K562 (cell line): ENCODE results near the gene GNAT1. TPM values are rescaled to one million over a fixed set of nuclear protein-coding genes. Genes with fewer than 3 reads are reported as not detected.

Experiments used
- ATAC-seq: fragments of 200-7000 bp; cut with Tn5 transposase; 3 replicates; pipeline ENCODE4 v1.9.1; 2020; ENCODE audit warnings: moderate library complexity
- BruUV-seq: library from RNA; stranded (reverse); fragments of 400-500 nt; replicated peaks from 2 replicates; lab custom pipeline; 2021; lab: Mats Ljungman, UMichigan
- CTCF ChIA-PET: fragments of 300-600 bp; formaldehyde crosslinking; extraction: SDS; loops from one replicate; lab custom pipeline; 2021; ENCODE audit warnings: low intra/inter-chr PET ratio; lab: Yijun Ruan, JAX
- POLR2A ChIA-PET: fragments of 300-600, 350-650 bp; sonication (Branson Sonifier 250); formaldehyde crosslinking; extraction: SDS; loops from one replicate; lab custom pipeline; 2021; ENCODE audit warnings: antibody characterized with exemption, inconsistent platforms; lab: Yijun Ruan, JAX
- DNase-seq, 4 experiments: peaks; one replicate each; pipeline versions ENCODE4 v3.0.0 to v3.0.0-alpha.2; 2011 to 2018; ENCODE audit warnings: low spot score in 3 of 4, mixed read lengths in 3 of 4; ENCODE audit errors: extremely low read depth in 1 of 4
- FAIRE-seq: peaks from 2 replicates; lab custom pipeline; 2011; peaks lifted over from hg19 to GRCh38; lab: Jason Lieb, UNC
- H2AFZ ChIP-seq: 2 replicates; pipeline ENCODE4 v1.6.0; 2011; ENCODE audit warnings: low read depth, low read length, control low read depth, inconsistent platforms
- H3K27ac ChIP-seq: fragments of 200-600 bp; 3 replicates; pipeline ENCODE4 v1.8.0; 2011; ENCODE audit warnings: low read depth, mild to moderate bottlenecking, control low read depth, inconsistent platforms, low read length, moderate library complexity, mixed read lengths; ENCODE audit errors: extremely low read depth
- H3K27me3 ChIP-seq, 2 experiments: fragments of 300-600 bp in 1 of 2; 2 replicates in 1 of 2; 3 replicates in 1 of 2; pipeline versions ENCODE4 v1.6.0 to v1.8.0; 2011; ENCODE audit warnings: inconsistent platforms in 2 of 2, low read length in 2 of 2, mild to moderate bottlenecking in 1 of 2, mixed read lengths in 1 of 2, moderate library complexity in 1 of 2; ENCODE audit not compliant: control insufficient read depth in 2 of 2, insufficient read depth in 2 of 2
- H3K36me3 ChIP-seq: fragments of 300-600 bp; 3 replicates; pipeline ENCODE4 v1.8.0; 2011; ENCODE audit warnings: mild to moderate bottlenecking, low read length, inconsistent platforms; ENCODE audit not compliant: control insufficient read depth, insufficient read depth
- H3K4me1 ChIP-seq, 2 experiments: fragments of 200-600 bp in 1 of 2; replicated peaks in 1 of 2; 2 replicates in 1 of 2; 3 replicates in 1 of 2; pipeline versions ENCODE4 v1.5.1 to v1.8.0; 2011; ENCODE audit warnings: inconsistent platforms in 2 of 2, low read length in 2 of 2, mild to moderate bottlenecking in 1 of 2, mixed read lengths in 1 of 2, moderate library complexity in 1 of 2; ENCODE audit not compliant: control insufficient read depth in 2 of 2, insufficient read depth in 2 of 2
- H3K4me2 ChIP-seq: 2 replicates; pipeline ENCODE4 v1.6.1; 2011; ENCODE audit warnings: low read length, control low read depth, inconsistent platforms, mixed read lengths; ENCODE audit not compliant: insufficient read depth
- H3K4me3 ChIP-seq: fragments of 200-600 bp; sonication (generic), shearing (Covaris generic); 2 replicates; pipeline ENCODE4 v1.5.1; 2016; ENCODE audit warnings: control low read depth, inconsistent platforms
- H3K79me2 ChIP-seq: fragments of 200-600 bp; 3 replicates; pipeline ENCODE4 v1.8.0; 2011; ENCODE audit warnings: low read length, inconsistent platforms; ENCODE audit not compliant: control insufficient read depth, insufficient read depth
- H3K9ac ChIP-seq, 2 experiments: 2 replicates each; pipeline versions ENCODE4 v1.6.0 to v1.6.1; 2011; ENCODE audit warnings: low read depth in 2 of 2, low read length in 2 of 2, control low read depth in 1 of 2, inconsistent platforms in 1 of 2, mild to moderate bottlenecking in 1 of 2, mixed read lengths in 1 of 2; ENCODE audit not compliant: insufficient read depth in 1 of 2
- H3K9me1 ChIP-seq: one replicate; pipeline ENCODE4 v1.6.0; 2011; ENCODE audit warnings: inconsistent platforms, mild to moderate bottlenecking, low read length, moderate library complexity; ENCODE audit not compliant: control insufficient read depth, insufficient read depth
- H3K9me3 ChIP-seq: replicated peaks from 2 replicates; pipeline ENCODE4 v1.5.1; 2011; ENCODE audit warnings: low read depth, low read length, inconsistent platforms; ENCODE audit not compliant: control insufficient read depth, insufficient read depth
- H4K20me1 ChIP-seq: replicated peaks from 2 replicates; pipeline ENCODE4 v1.6.1; 2011; ENCODE audit warnings: low read length, inconsistent platforms, mixed read lengths; ENCODE audit not compliant: control insufficient read depth, insufficient read depth
- BHLHE40 ChIP-seq: IDR thresholded peaks from 2 replicates; pipeline ENCODE4 v1.6.1; 2011; ENCODE audit warnings: low read length, improper control_type of control experiment
- CHD4 ChIP-seq: fragments of 200-600 bp; sonication (generic); IDR thresholded peaks from 3 replicates; pipeline ENCODE4 v1.6.1; 2012; ENCODE audit warnings: low read depth, mild to moderate bottlenecking, mixed read lengths, low read length, inconsistent platforms; ENCODE audit not compliant: insufficient read depth, insufficient replicate concordance, poor library complexity, severe bottlenecking
- ILK ChIP-seq: fragments of 450-650 bp; IDR thresholded peaks from 2 replicates; pipeline ENCODE4 v1.6.1; 2016; ENCODE audit warnings: missing genetic modification characterization, low read depth, mild to moderate bottlenecking, missing compliant biosample characterization, moderate library complexity, borderline replicate concordance
- KHSRP ChIP-seq: fragments of 450-650 bp; IDR thresholded peaks from 2 replicates; pipeline ENCODE4 v1.6.1; 2017
- KLF1 ChIP-seq: fragments of 450-650 bp; IDR thresholded peaks from 2 replicates; pipeline ENCODE4 v1.6.1; 2016; ENCODE audit warnings: missing genetic modification characterization, missing compliant biosample characterization
- RNF219 ChIP-seq: fragments of 250-450 bp; sonication (Bioruptor Pico); IDR thresholded peaks from 2 replicates; pipeline ENCODE4 v1.5.0; 2022; ENCODE audit warnings: mild to moderate bottlenecking
- SIX5 ChIP-seq, 2 experiments: IDR thresholded peaks; 2 replicates each; pipeline ENCODE4 v1.6.1; 2011; ENCODE audit warnings: low read length in 2 of 2, borderline replicate concordance in 1 of 2, low read depth in 1 of 2, mild to moderate bottlenecking in 1 of 2, moderate library complexity in 1 of 2; ENCODE audit not compliant: insufficient read depth in 1 of 2
- TAF7 ChIP-seq: fragments of 450-650 bp; IDR thresholded peaks from 2 replicates; pipeline ENCODE4 v1.6.1; 2016; ENCODE audit warnings: missing genetic modification characterization, missing compliant biosample characterization
- ZNF224 ChIP-seq: sonication (generic); formaldehyde crosslinking; IDR thresholded peaks from 2 replicates; pipeline ENCODE4 v1.8.0; 2022; ENCODE audit warnings: mild to moderate bottlenecking, missing genetic modification reagents
- ZNF232 ChIP-seq: sonication (generic); formaldehyde crosslinking; IDR thresholded peaks from 2 replicates; pipeline ENCODE4 v1.8.0; 2022; ENCODE audit warnings: mild to moderate bottlenecking, missing genetic modification reagents
- ZNF41 ChIP-seq: fragments of 250-450 bp; sonication (Bioruptor Pico); conservative IDR thresholded peaks from 2 replicates; pipeline ENCODE4 v1.4.0; 2020; ENCODE audit warnings: mild to moderate bottlenecking
- ZNF609 ChIP-seq: sonication (generic); formaldehyde crosslinking; IDR thresholded peaks from 2 replicates; pipeline ENCODE4 v1.8.1; 2023; ENCODE audit warnings: missing genetic modification reagents, mild to moderate bottlenecking, borderline replicate concordance
- WGBS: fragments of 100-300 bp; shearing (Covaris generic); methylation state at CpG from one replicate; pipeline ENCODE4 v1.1.6; 2016; ENCODE audit warnings: low coverage, mixed read lengths; ENCODE audit not compliant: insufficient coverage; ENCODE audit errors: missing lambda C conversion rate; 5-methylcytosine and 5-hydroxymethylcytosine counted together
- in situ Hi-C: fragments of 300-500 bp; cut with MboI; formaldehyde crosslinking; loops from 4 replicates; pipeline ENCODE4 v1.15.0; 2018; ENCODE audit warnings: inconsistent platforms, mixed read lengths
- intact Hi-C: fragments of 100-400 bp; cut with micrococcal nuclease; formaldehyde crosslinking; loops from 2 replicates; pipeline ENCODE4 v1.14.2; 2022
- polyA plus RNA-seq, 8 experiments: library from polyadenylated mRNA; depleted of rRNA in 4 of 8; stranded (reverse) in 5 of 8; unstranded in 3 of 8; fragments of >200 nt; fragmentation: Nextera tagmentation in 2 of 8; fragmentation: Illumina TruSeq in 1 of 8; extraction: Ambion mirVana in 2 of 8; extraction: Trizol in 1 of 8; gene quantifications; 2 replicates each; pipeline versions ENCODE4 v1.2.1 to v1.2.3, GENCODE V29; 2011 to 2014; ENCODE audit warnings: inconsistent platforms in 1 of 8, missing spikeins in 1 of 8
- total RNA-seq, 7 experiments: library from RNA; depleted of rRNA in 6 of 7; stranded (reverse); fragments of >200 nt in 6 of 7; fragmentation: Illumina TruSeq in 2 of 7; extraction: Trizol in 2 of 7; gene quantifications; 2 replicates each; pipeline versions ENCODE4 v1.2.1 to v1.2.3, GENCODE V29; 2011 to 2021; ENCODE audit warnings: low replicate concordance in 1 of 7

The GNAT1 gene
- total and polyA plus RNA-seq, 9 of the 15 experiments (the other 6 are each of a cell fraction or from before 2014, with no cell fraction given), result not detected

GRCh38 chr3:50186096-50186495 lies 5.3 kb upstream of the GNAT1 start:
- intact Hi-C loops, result no loop called here
- Histone ChIP-seq H3K9me3 (no peaks in the 10 kb centered on the region), H3K36me3 (no peaks in the 10 kb centered on the region), H3K27me3 (peaks cover 0 to 1% of the 10 kb centered on the region in 2 experiments; a peak in 1 of 5 replicates), H3K4me2 (no peak overlapping the region), H4K20me1 (no peaks in the 10 kb centered on the region), H3K9ac (no peak overlapping the region), H3K4me3 (no peak overlapping the region), H3K9me1 (no peaks in the 10 kb centered on the region), H3K27ac (no peak overlapping the region), H3K4me1 (peaks cover 0 to 31% of the 10 kb centered on the region in 2 experiments; a peak in 3 of 5 replicates), H3K79me2 (no peaks in the 10 kb centered on the region), H2AFZ (no peak overlapping the region)
- no peak for DNase-seq
- in situ Hi-C loops, result no loop called here
- WGBS, result 31% methylated on average over 3 of the region's 10 CpGs
- POLR2A ChIA-PET, result no interaction called here
- CTCF ChIA-PET, result no interaction called here
- no peak for ATAC-seq
- FAIRE-seq, result no peak
- BruUV-seq, result no TSS peak
- TF ChIP-seq ILK, result no peak
- TF ChIP-seq RNF219, result no peak
- no peak for TF ChIP-seq BHLHE40
- no peak for TF ChIP-seq ZNF224 (CRISPR knock-in tag)
- TF ChIP-seq KLF1 (tag), result no peak
- no peak for TF ChIP-seq SIX5 (IDR thresholded peaks at IDR 0.05; ENCODE audit: borderline replicate concordance in 1 of 2, insufficient read depth in 1 of 2, low read depth in 1 of 2, low read length in 2 of 2)
- no peak for TF ChIP-seq TAF7
- TF ChIP-seq ZNF609 (CRISPR knock-in tag), result no peak
- no peak for TF ChIP-seq ZNF41 (CRISPR knock-in tag)
- no peak for TF ChIP-seq KHSRP
- TF ChIP-seq CHD4, result no peak
- TF ChIP-seq ZNF232 (CRISPR knock-in tag), result no peak
- TF ChIP-seq, all 486 proteins: peak for 0
